Epidermal melanocyte (primary cell): ENCODE data around the gene KCNIP1.

Source experiments
- DNase-seq: peaks from one replicate; pipeline ENCODE4 v3.0.0; 2011; ENCODE audit warnings: low spot score; ENCODE audit not compliant: insufficient read length

KCNIP1 gene

GRCh38 chr5:170503990-170504596 lies at the start of gene KCNIP1:
Gene KCNIP1, plus strand, starts transcription at chr5:170504020.
- no peak for DNase-seq

DNA sequence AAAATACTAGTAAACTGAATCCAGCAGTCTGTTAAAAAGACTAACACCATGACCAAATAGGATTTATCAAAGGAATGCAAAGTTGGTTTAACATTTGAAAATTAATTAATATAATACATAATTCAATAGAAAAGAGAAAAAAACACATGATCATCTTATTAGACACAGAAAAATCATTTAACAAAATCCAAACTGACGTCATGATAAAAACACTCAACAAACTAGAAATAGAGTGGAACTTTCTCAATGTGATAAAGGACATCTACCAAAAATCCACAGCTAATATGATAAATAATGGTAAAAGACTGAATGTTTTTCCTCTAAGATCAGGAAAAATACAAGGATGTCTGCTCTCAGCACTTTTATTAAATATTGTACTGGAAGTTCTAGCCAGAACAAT lies 40.4 kb upstream of the KCNIP1 start:
- no peak for DNase-seq

DNA sequence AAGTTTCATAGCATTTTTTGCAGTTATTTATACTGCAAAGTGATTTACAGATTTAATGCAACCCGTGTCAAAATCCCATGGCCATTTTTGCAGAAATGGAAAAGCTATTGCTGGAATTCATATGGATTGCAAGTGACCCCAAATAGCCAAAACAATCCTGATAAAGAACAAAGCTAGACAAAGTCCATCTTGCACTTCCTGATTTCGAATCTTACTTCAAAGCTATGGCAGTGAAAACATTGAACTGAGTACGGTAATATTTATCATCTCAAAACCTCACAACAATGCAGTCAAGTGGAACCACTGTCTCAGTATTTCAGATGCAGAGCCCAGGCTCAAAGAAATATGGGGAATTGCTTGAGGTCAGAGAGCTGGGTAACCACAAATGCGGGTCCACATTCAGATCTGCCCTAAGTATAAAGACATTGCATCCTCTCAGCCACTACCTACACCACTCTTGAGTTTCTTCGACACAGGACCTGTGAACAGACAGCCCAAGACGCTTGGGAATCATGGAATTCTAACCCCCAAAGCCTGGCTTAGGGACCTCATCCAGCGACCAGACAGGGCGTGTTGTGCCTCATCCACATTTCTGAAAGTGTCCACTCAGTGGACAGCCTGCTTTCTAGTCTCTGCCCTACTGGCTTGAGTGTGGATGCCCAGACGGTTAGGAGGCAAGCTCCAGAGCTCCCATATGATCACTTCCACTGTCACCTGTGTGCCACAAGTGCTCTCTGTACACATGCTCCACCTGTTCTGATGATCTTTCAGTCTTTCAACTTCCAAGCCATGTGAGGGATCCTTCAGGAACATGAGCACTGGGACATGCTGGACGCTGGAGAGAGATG lies 39.3 kb upstream of the KCNIP1 start:
- no peak for DNase-seq

GRCh38 chr5:170466553-170466952 lies 37.3 kb upstream of the KCNIP1 start:
- no peak for DNase-seq

GRCh38 chr5:170466988-170467707 lies 36.7 kb upstream of the KCNIP1 start:
- DNase-seq = no peak

GRCh38 chr5:170468633-170469285 lies 35.1 kb upstream of the KCNIP1 start:
- DNase-seq = no peak

DNA sequence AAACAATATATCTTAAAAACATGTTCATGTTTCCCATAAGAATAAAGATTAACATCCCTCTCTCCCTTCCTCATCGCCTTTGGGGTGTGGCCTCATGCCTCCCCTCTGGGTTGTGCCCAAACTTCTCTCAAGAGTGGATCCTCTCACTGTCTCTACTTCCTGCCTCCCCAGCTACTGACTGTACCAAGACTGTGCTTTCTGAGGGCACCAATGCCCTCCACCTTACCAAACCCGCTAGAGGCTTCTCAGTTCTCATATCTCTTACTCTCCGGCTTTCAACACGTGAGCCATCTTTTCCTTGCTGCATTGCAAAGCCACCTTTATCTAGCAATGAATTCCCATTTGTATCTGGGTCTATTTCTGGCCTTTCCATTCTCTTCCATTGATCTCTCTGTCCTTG lies 34.4 kb upstream of the KCNIP1 start:
- no peak for DNase-seq

DNA sequence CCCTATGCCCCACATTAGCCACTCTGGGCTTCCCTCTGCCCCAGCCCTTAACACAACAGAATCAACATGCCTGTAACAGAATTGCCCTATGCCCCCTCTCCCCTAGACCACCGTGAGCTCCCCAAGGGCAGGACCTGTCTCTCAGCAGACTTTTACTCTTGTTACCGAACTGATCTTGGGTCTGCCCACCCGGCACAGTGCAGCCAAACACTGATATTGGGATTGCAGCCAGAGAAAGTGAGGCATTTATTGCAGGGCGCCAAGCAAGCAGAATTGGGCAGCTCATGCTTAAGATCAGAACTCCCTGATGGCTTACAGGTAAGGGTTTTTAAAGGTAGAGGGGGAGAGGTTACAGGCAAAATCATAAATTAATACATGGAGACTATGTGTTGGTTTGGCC lies 33.5 kb upstream of the KCNIP1 start:
- DNase-seq = no peak

GRCh38 chr5:170470808-170471404 lies 32.9 kb upstream of the KCNIP1 start:
- no peak for DNase-seq

- DNase-seq = no peak
These were observed 32.2 kb upstream of the KCNIP1 start for GRCh38 chr5:170471551-170472178.

GRCh38 chr5:170473642-170474041 lies 30.2 kb upstream of the KCNIP1 start:
- no peak for DNase-seq

DNA sequence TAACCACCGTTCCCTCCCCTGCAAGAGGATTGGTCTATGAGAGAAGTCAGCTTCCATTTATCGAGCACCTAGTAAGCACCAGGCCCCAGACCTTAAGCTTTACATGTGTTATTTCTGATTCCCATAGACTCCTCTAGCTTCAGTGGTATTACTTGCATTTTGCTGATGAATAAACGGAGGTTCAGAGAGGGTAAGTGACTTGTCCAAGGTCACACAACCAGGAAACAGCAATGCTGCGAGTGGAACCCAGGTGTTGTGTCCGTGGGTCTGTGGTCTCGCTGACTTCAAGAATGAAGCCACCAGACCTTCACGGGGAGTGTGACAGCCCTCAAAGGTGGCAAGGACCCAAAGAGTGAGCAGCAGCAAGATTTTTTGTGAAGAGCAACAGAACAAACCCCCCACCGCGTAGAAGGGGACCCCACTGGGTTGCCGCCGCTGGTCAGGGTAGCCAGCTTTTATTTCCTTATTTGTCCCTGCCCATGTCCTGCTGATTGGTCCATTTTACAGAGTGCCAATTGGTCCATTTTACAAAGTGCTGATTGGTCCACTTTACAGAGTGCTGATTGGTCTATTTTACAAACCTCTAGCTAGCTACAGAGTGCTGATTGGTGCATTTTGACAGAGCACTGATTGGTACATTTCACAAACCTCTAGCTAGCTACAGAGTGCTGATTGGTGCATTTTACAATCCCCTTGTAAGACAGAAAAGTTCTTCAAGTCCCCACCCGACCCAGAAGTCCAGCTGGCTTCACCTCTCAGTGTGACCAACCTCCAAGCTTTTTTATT lies 29.1 kb upstream of the KCNIP1 start:
- DNase-seq = no peak

- no peak for DNase-seq
These were observed 28.4 kb upstream of the KCNIP1 start for GRCh38 chr5:170475294-170476000.

GRCh38 chr5:170476704-170477103 lies 27.1 kb upstream of the KCNIP1 start:
- DNase-seq = no peak

- DNase-seq = no peak
These were observed 25.9 kb upstream of the KCNIP1 start for GRCh38 chr5:170477906-170478305.

GRCh38 chr5:170478306-170478705 lies 25.5 kb upstream of the KCNIP1 start:
- no peak for DNase-seq

DNA sequence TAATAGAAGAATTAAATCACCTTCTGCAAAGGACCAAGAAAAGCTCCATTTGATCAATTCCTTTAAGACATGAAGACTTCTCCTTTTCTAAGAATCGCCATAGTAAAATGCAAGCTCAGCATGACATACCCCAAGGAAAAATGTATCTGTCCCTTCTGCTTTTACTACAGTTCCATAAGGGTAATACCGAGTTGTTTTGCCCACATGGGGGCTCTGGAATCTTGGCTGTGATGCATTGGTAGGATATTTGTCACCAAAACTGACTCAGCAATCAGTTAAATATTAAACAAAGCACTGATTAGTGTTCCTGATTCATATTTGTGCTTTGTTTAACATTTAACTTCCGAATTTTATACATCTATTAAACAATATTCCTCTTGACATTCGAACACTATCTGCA lies 24.3 kb upstream of the KCNIP1 start:
- no peak for DNase-seq

DNA sequence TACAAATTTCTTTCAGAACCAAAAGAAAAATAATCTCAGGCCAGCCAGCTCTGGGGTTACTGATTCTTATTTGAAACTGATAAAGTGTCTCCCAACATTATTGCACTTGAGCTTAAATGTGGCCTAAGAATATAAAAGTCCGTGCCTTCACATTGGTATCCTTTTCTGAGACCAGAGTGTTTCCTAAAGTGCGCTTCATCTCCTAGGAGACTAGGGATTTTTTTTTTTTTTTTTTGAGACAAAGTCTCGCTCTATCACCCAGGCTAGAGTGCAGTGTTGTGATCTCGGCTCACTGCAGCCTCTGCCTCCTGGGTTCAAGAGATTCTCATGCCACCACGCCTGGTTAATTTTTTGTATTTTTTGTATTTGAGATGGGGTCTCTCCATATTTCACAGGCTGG lies 23.6 kb upstream of the KCNIP1 start:
- DNase-seq = no peak

GRCh38 chr5:170481849-170482248 lies 22.0 kb upstream of the KCNIP1 start:
- DNase-seq = no peak

DNA sequence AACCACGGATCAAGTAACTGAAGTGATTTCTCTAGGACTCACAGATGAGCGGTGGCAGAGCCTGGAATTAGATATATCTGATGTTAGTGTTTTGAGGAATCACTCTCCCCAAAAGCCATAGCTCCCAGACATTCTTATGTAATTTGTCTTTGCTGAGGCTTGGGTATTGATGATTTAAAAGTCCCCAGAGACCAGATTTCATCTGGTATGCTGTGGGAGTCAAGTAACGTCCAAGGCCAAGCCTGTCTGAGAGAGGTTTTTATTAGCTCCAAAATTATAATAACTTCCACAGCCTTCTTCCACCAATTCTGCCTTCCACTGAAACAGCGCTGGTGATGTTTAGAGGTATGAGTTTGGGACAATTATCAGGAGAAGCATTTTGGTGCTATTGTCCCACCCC lies 21.3 kb upstream of the KCNIP1 start:
- DNase-seq = no peak
